Endodermal cell (in vitro differentiated cells): ENCODE measurements around the gene NMT2. TPM values are rescaled to one million over a fixed set of nuclear protein-coding genes. Genes with fewer than 3 reads are reported as not detected.
A peak's percentile ranks its signal among the peaks of the same experiment; 100 is the strongest.

Source experiments
- DNase-seq: peaks from one replicate; pipeline ENCODE4 v3.0.0-alpha.2; 2017
- H3K27ac ChIP-seq: 2 replicates; pipeline ENCODE4 v1.5.1; 2013; ENCODE audit warnings: mild to moderate bottlenecking, low read depth, low read length, moderate library complexity
- H3K27me3 ChIP-seq: 2 replicates; pipeline ENCODE4 v1.6.1; 2013; ENCODE audit warnings: mild to moderate bottlenecking, low read length, moderate library complexity; ENCODE audit not compliant: insufficient read depth, control insufficient read depth, poor library complexity, severe bottlenecking
- H3K36me3 ChIP-seq: 2 replicates; pipeline ENCODE4 v1.7.0; 2013; ENCODE audit warnings: mild to moderate bottlenecking, low read length, moderate library complexity; ENCODE audit not compliant: control insufficient read depth, insufficient read depth
- H3K4me1 ChIP-seq: one replicate; pipeline ENCODE4 v1.7.0; 2013; ENCODE audit warnings: low read length; ENCODE audit not compliant: control insufficient read depth, insufficient read depth
- H3K4me3 ChIP-seq: 2 replicates; pipeline ENCODE4 v1.5.1; 2013; ENCODE audit warnings: mild to moderate bottlenecking, low read length, moderate library complexity
- H3K9ac ChIP-seq: 2 replicates; pipeline ENCODE4 v1.6.1; 2013; ENCODE audit warnings: mild to moderate bottlenecking, low read length, moderate library complexity; ENCODE audit not compliant: poor library complexity, severe bottlenecking; ENCODE audit errors: extremely low read depth
- H3K9me3 ChIP-seq: 2 replicates; pipeline ENCODE4 v1.6.1; 2013; ENCODE audit warnings: mild to moderate bottlenecking, low read length, moderate library complexity; ENCODE audit not compliant: control insufficient read depth
- H3K27ac Mint-ChIP-seq: 2 replicates; pipeline ENCODE4 v1.8.0; 2020; ENCODE audit warnings: mixed read lengths
- H3K27me3 Mint-ChIP-seq: 2 replicates; pipeline ENCODE4 v1.8.0; 2021; ENCODE audit warnings: mild to moderate bottlenecking, mixed read lengths; ENCODE audit not compliant: insufficient read depth
- H3K36me3 Mint-ChIP-seq: 2 replicates; pipeline ENCODE4 v1.8.0; 2020; ENCODE audit warnings: low read depth, mixed read lengths
- H3K4me1 Mint-ChIP-seq: 2 replicates; pipeline ENCODE4 v1.8.0; 2020; ENCODE audit warnings: mixed read lengths
- H3K4me3 Mint-ChIP-seq: 2 replicates; pipeline ENCODE4 v1.8.0; 2020; ENCODE audit warnings: mild to moderate bottlenecking, moderate library complexity, mixed read lengths
- H3K9me3 Mint-ChIP-seq: 2 replicates; pipeline ENCODE4 v1.8.0; 2020; ENCODE audit warnings: mild to moderate bottlenecking, mixed read lengths
- CTCF ChIP-seq: fragments of 200-600 bp; sonication (generic); conservative IDR thresholded peaks from 2 replicates; pipeline ENCODE4 v1.5.0; 2021; ENCODE audit warnings: antibody characterized with exemption, mild to moderate bottlenecking
- WGBS, 2 experiments: methylation state at CpG; one replicate each; pipeline versions ENCODE4 v1.1.5 to v1.1.7; 2013; ENCODE audit warnings: missing lambda C conversion rate in 2 of 2, mixed read lengths in 1 of 2; ENCODE audit not compliant: insufficient coverage in 1 of 2, insufficient read length in 1 of 2; 5-methylcytosine and 5-hydroxymethylcytosine counted together
- total RNA-seq, 2 donors: library from RNA; stranded (reverse); fragmentation: NEBNext Ultra II Directional in 1 of 2; extraction: Animal tissue kit (Norgen Biotek cat#: 25700) in 1 of 2; gene quantifications; 2 replicates in 1 of 2; 3 replicates in 1 of 2; pipeline ENCODE4 v1.2.1, GENCODE V29; 2021

The NMT2 gene
- total RNA-seq, 2 donors from 2014 or later: 21.7 to 21.9 TPM

DNA sequence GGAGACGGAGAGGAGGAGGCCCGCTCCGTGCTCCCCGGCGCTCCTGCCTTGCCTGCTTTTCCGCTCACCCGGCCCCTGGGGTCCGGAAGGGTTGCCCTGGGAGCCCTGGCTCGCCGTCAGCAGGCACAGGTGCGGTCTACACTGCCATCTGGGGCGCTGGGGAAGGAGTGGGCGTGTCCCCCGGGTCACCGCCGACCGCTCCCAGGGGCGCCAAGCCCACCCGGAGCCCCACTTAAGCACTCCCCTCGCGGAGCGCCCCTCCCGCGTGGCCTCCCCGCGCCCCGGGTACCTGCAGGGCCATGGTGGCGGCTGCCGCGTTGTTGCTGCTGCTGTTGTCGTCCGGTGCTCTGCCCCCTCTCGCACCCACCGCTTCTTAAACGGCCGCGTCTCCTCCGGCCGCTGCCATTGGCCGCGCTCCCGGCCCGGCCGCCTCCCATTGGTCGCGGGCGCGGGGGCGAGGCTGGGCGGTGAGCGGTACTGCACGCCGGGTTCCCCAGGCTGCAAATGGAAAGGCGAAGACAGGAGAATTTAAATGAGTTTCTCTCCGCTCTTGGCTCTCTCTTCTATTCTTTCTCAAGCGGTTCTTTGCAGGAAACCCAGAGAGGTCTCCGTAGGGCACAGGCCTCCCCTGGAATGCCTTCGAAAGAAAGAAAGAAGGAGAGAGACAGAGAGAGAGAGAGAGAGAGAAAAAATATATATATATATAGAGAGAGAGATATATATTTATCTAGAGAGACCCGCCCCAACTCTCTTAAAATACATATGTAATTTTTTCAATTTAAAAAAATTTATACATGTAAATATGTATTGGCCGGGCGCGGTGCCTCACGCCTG lies 79.8 kb downstream of the NMT2 start, which contains the start of gene ACBD7:
ACBD7 (minus strand) TSS at position 349 of the 834 bp plus-strand sequence; CDS start at position 301, 48 bp downstream.
- peak; percentile 96 for DNase-seq
- Mint-ChIP-seq H3K9me3 (no peaks in the 10 kb centered on the region), H3K27ac (no peak within 1 kb of the TSS), H3K36me3 (no peaks in the 10 kb centered on the region), H3K27me3 (peaks cover 10% of the 10 kb centered on the region), H3K4me1 (no peaks in the 10 kb centered on the region), H3K4me3 (peak within 1 kb of the TSS; percentile 59)
- peak; percentile 67 for TF ChIP-seq CTCF
- 0 to 7% methylated on average over 24 to 60 of the region's 63 CpGs for WGBS, 2 experiments
- H3K36me3 ChIP-seq: no peaks in the 10 kb centered on the region
- no peak within 1 kb of the TSS for H3K9ac ChIP-seq
- no peaks in the 10 kb centered on the region for H3K27me3 ChIP-seq
- peak within 1 kb of the TSS; percentile 80 for H3K4me3 ChIP-seq
- no peaks in the 10 kb centered on the region for H3K4me1 ChIP-seq
- no peaks in the 10 kb centered on the region for H3K9me3 ChIP-seq
- no peak within 1 kb of the TSS for H3K27ac ChIP-seq

GRCh38 chr10:15084502-15084922 lies 84.0 kb downstream of the NMT2 start:
- Histone ChIP-seq H3K27ac (no peak overlapping the region), H3K9ac (no peak overlapping the region), H3K27me3 (no peaks in the 10 kb centered on the region), H3K4me1 (no peaks in the 10 kb centered on the region), H3K9me3 (no peaks in the 10 kb centered on the region), H3K36me3 (no peaks in the 10 kb centered on the region), H3K4me3 (no peak overlapping the region)
- H3K36me3 Mint-ChIP-seq: no peaks in the 10 kb centered on the region
- H3K4me3 Mint-ChIP-seq: no peak overlapping the region
- H3K27me3 Mint-ChIP-seq: no peaks in the 10 kb centered on the region
- H3K4me1 Mint-ChIP-seq: no peaks in the 10 kb centered on the region
- TF ChIP-seq CTCF: no peak
- H3K9me3 Mint-ChIP-seq: no peaks in the 10 kb centered on the region
- H3K27ac Mint-ChIP-seq: no peak overlapping the region
- DNase-seq: peak; percentile 59
- 66 to 74% methylated on average over 6 to 7 of the region's 7 CpGs for WGBS, 2 experiments

DNA sequence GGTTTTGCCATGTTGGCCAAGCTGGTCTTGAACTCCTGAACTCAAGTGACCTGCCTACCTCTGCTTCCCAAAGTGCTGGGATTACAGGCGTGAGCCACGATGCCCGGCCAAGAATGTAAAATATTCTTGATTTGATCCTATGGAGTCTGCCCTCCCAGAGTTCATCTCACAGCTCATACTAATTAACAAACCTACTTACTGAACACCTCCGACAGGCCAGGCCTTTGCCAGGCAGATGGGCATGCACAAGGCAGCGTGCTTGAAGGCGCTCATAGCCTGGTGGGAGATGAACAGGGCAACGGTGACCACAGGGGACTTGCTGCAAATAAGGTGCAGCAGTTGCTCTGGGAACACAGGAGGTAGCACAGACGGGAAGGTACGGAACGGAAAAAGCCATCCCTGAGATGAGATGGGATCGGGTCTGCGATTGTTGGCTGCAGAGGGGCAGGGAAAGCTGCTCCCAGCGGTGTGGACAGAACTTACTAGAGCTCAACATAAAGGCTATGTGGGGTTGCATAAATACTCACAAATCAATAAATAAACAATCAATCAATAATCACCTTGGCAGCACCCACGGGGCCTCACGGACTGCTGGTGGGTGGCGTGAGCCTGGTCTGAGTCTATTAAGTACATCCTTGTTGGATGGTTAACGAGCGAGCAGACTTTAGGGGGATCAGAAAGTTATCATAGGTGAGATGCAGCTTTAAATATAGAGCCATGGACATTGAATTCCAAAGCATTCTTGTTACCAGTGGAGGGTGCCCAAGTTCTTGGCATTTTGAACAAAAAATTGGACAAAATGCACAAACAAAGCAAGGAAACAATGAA lies 84.6 kb downstream of the NMT2 start:
- Histone ChIP-seq H3K4me1 (no peaks in the 10 kb centered on the region), H3K36me3 (no peaks in the 10 kb centered on the region), H3K27ac (no peak overlapping the region), H3K9me3 (no peaks in the 10 kb centered on the region), H3K27me3 (no peaks in the 10 kb centered on the region), H3K4me3 (no peak overlapping the region), H3K9ac (no peak overlapping the region)
- H3K36me3 Mint-ChIP-seq: no peaks in the 10 kb centered on the region
- TF ChIP-seq CTCF: no peak
- no peaks in the 10 kb centered on the region for H3K9me3 Mint-ChIP-seq
- no peak overlapping the region for H3K4me3 Mint-ChIP-seq
- no peak for DNase-seq
- no peaks in the 10 kb centered on the region for H3K4me1 Mint-ChIP-seq
- 91 to 92% methylated on average over 14 to 18 of the region's 18 CpGs for WGBS, 2 experiments
- H3K27me3 Mint-ChIP-seq: no peaks in the 10 kb centered on the region
- H3K27ac Mint-ChIP-seq: no peak overlapping the region
